Activated B cell treated with CpG ODN at 0.5 μM for 24 hours (primary cell): Measurements from ENCODE around the gene NAP1L4. TPM values are rescaled to one million over a fixed set of nuclear protein-coding genes. Genes with fewer than 3 reads are reported as not detected.

Source experiments
- ATAC-seq: fragments of 200-7000 bp; cut with Tn5 transposase; one replicate; pipeline ENCODE4 v1.10.0; 2021; ENCODE audit warnings: low read depth, mild to moderate bottlenecking, moderate library complexity
- CTCF ChIA-PET: fragments of 350-600 bp; sonication (Branson Sonifier 250); formaldehyde crosslinking; loops from one replicate; lab custom pipeline; 2021; ENCODE audit warnings: antibody characterized with exemption; lab: Charles Lee
- POLR2A ChIA-PET: fragments of 350-600 bp; sonication (Branson Sonifier 250); formaldehyde crosslinking; loops from one replicate; lab custom pipeline; 2021; ENCODE audit warnings: antibody characterized with exemption; lab: Charles Lee
- DNase-seq: peaks from one replicate; pipeline ENCODE4 v3.0.0; 2022
- H3K27ac Mint-ChIP-seq: one replicate; pipeline ENCODE4 v1.8.0; 2020; ENCODE audit warnings: mixed read lengths
- H3K27me3 Mint-ChIP-seq: one replicate; pipeline ENCODE4 v1.8.0; 2021; ENCODE audit warnings: mixed read lengths
- H3K36me3 Mint-ChIP-seq: one replicate; pipeline ENCODE4 v1.8.0; 2021; ENCODE audit warnings: low read depth, mixed read lengths
- H3K4me1 Mint-ChIP-seq: one replicate; pipeline ENCODE4 v1.8.0; 2021; ENCODE audit warnings: mixed read lengths
- H3K4me3 Mint-ChIP-seq: one replicate; pipeline ENCODE4 v1.8.0; 2020; ENCODE audit warnings: mild to moderate bottlenecking, mixed read lengths
- H3K9me3 Mint-ChIP-seq: one replicate; pipeline ENCODE4 v1.8.0; 2020; ENCODE audit warnings: mixed read lengths
- CTCF ChIP-seq: fragments of 200-600 bp; IDR thresholded peaks from one replicate; pipeline ENCODE4 v1.8.0; 2022; ENCODE audit warnings: antibody characterized with exemption, mild to moderate bottlenecking
- intact Hi-C: fragments of 100-400 bp; cut with micrococcal nuclease; formaldehyde crosslinking; loops from one replicate; pipeline ENCODE4 v1.15.1; 2024
- total RNA-seq: library from RNA; stranded (reverse); gene quantifications from 2 replicates; pipeline ENCODE4 v1.2.3, GENCODE V29; 2022

NAP1L4 gene
- total RNA-seq, 1 donor from 2014 or later, result 115 TPM

DNA sequence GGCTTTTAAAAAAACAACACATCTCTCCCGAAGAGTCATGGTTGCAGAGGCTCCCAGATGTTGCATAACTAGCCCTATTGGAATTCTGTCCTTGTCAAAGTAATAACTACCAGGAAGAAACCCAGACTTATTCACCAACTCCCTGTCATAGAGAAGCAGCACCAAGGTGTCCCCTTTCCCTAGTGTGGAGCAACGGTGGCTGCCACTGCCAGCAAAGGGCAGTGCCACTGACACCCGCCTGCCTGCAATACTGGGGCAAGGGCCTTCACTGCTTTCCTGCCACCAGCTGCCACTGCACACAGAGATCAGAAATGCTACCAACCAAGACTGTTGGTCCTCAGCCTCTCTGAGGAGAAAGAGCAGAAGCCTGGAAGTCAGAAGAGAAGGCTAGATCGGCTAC is 27.3 kb downstream of the NAP1L4 start:
- TF ChIP-seq CTCF, result no peak
- DNase-seq, result no peak
- H3K27ac Mint-ChIP-seq, result no peak overlapping the region
- no peak overlapping the region for H3K4me3 Mint-ChIP-seq
- ChIA-PET POLR2A (no interaction called here), CTCF (no interaction called here)
- intact Hi-C loops, result no loop called here
- H3K4me1 Mint-ChIP-seq, result peaks cover 3% of the 10 kb centered on the region
- peaks cover 95% of the 10 kb centered on the region for H3K36me3 Mint-ChIP-seq
- no peaks in the 10 kb centered on the region for H3K27me3 Mint-ChIP-seq
- H3K9me3 Mint-ChIP-seq, result no peaks in the 10 kb centered on the region
- ATAC-seq, result no peak

- Mint-ChIP-seq H3K4me1 (peaks cover 3% of the 10 kb centered on the region), H3K27me3 (no peaks in the 10 kb centered on the region), H3K27ac (no peak overlapping the region), H3K9me3 (no peaks in the 10 kb centered on the region), H3K36me3 (peaks cover 95% of the 10 kb centered on the region), H3K4me3 (no peak overlapping the region)
- intact Hi-C loops, result no loop called here
- ChIA-PET POLR2A (interaction anchor here (0.7 kb wide), 1 partner anchor 49 kb away, joined by 3 read pairs; no protein-coding TSS in a partner anchor), CTCF (no interaction called here)
- no peak for DNase-seq
- no peak for TF ChIP-seq CTCF
- no peak for ATAC-seq
These were observed 28.4 kb downstream of the NAP1L4 start for GRCh38 chr11:2963761-2964160.

DNA sequence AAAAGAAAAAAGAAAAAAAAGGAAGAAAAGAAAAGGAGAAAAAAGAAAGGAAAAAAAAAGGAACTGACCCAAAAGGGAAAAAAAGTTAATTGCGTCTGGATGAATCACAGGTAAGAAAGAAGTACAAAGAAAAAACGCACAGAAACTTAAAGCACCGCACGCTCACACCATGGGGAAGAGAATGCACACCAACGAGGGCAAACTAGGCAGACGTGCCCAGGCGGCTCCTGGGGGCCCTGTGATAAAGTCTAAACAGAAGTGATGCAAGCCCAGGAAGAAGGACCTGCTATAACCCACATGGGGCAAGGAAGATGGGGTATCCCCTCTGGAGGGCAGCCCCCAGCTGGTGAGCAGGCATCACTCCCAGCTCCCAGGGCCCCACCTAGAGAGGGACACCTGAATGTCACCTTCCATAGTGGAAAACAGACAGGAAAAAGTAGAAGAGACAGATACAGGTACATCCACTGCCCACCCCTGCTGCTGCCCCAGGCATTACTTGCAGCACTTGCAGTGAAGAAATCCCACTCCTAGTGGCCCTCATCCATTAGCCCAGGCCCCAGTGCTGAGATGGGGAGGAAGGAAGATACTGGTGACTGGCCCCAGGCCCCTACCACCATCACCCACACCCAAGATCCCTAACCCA is 28.9 kb downstream of the NAP1L4 start:
- no peak for TF ChIP-seq CTCF
- intact Hi-C loops, result no loop called here
- DNase-seq, result no peak
- no peaks in the 10 kb centered on the region for H3K9me3 Mint-ChIP-seq
- POLR2A ChIA-PET, result no interaction called here
- peaks cover 3% of the 10 kb centered on the region for H3K4me1 Mint-ChIP-seq
- no peak overlapping the region for H3K4me3 Mint-ChIP-seq
- no peak overlapping the region for H3K27ac Mint-ChIP-seq
- no peak for ATAC-seq
- no peaks in the 10 kb centered on the region for H3K27me3 Mint-ChIP-seq
- H3K36me3 Mint-ChIP-seq, result peaks cover 95% of the 10 kb centered on the region
- CTCF ChIA-PET, result no interaction called here

DNA sequence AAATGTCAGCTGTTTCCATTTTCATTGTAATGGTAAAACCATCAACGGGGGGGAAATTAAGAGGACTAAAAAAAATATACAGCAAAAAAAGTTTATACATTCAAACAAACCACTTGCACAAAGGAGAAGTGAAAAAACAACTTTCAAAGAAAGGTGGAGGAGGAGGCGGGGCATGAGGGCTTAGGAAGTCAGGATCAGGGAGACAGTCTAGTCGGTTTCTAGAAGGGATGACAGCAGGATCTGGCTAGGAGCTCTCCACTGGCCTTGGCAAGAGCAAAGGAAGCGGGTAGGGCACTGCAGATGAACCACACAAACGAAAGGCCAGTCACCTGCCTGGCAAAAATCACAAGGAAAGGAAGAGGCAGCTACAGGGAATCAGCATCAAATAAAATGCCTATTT is 31.0 kb downstream of the NAP1L4 start:
- POLR2A ChIA-PET, result no interaction called here

GRCh38 chr11:2960139-2960538 is 32.0 kb downstream of the NAP1L4 start:
- Mint-ChIP-seq H3K9me3 (no peaks in the 10 kb centered on the region), H3K27me3 (no peaks in the 10 kb centered on the region), H3K36me3 (peaks cover 95% of the 10 kb centered on the region), H3K4me3 (no peak overlapping the region), H3K27ac (no peak overlapping the region), H3K4me1 (peaks cover 3% of the 10 kb centered on the region)
- DNase-seq (no peak), ATAC-seq (no peak)
- intact Hi-C loops, result no loop called here
- CTCF ChIA-PET, result no interaction called here
- no peak for TF ChIP-seq CTCF
- POLR2A ChIA-PET, result no interaction called here

More for the DNA sequence above, 31.0 kb downstream of the NAP1L4 start:
- ATAC-seq (no peak), DNase-seq (no peak)
- no peaks in the 10 kb centered on the region for H3K9me3 Mint-ChIP-seq
- H3K27ac Mint-ChIP-seq, result peak overlapping the region; percentile 27
- H3K27me3 Mint-ChIP-seq, result no peaks in the 10 kb centered on the region
- CTCF ChIA-PET, result interaction anchor here (0.7 kb wide), 1 partner anchor 798 kb away, joined by 3 read pairs; no protein-coding TSS in a partner anchor
- TF ChIP-seq CTCF, result no peak
- peaks cover 95% of the 10 kb centered on the region for H3K36me3 Mint-ChIP-seq
- no peak overlapping the region for H3K4me3 Mint-ChIP-seq
- H3K4me1 Mint-ChIP-seq, result peaks cover 3% of the 10 kb centered on the region
- intact Hi-C loops, result no loop called here
